HK-2 (cell line): Measurements from ENCODE around the gene RNH1.
"Not testable (repeated sequence)": the region's sequence is repeated elsewhere in the genome, so short reads cannot be mapped to it uniquely, and the experiment has no call there.

Experiments
- DNase-seq: peaks from one replicate; pipeline ENCODE4 v3.0.0-alpha.2; 2018; ENCODE audit not compliant: unreplicated experiment

RNH1 gene

DNA sequence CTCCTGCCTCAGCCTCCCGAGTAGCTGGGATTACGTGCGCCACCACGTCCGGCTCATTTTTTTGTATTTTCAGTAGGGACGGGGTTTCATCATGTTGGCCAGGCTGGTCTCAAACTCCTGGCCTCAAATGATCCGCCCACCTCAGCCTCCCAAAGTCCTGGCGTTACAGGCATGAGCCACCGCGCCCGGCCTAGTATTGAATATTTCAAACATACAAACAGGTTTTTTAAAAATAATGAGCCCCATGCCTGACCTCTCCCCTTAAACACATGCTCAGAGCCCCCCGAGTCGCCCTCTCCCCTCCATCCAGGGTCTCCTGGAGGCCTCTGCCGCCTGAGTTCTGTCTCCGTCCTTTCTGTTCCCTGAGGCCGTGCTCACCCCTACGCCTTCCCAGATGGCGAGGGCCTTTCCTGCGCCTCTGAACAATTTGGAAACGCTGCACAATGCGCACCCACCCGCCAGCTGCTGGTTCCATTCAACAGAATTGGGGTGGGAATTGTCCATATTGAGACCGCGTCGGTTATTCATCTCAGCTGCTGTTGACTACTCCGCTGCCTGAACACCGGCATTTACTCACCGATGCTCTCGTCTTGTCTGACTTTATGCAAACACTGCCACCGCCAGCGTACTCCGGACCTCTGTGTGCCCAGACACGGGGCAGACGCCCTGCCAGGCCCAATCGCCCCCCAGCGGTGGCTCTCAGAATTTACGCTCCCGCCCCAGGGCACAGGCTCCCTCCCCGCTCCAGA is 13.6 kb upstream of the RNH1 start:
- DNase-seq = no peak

DNA sequence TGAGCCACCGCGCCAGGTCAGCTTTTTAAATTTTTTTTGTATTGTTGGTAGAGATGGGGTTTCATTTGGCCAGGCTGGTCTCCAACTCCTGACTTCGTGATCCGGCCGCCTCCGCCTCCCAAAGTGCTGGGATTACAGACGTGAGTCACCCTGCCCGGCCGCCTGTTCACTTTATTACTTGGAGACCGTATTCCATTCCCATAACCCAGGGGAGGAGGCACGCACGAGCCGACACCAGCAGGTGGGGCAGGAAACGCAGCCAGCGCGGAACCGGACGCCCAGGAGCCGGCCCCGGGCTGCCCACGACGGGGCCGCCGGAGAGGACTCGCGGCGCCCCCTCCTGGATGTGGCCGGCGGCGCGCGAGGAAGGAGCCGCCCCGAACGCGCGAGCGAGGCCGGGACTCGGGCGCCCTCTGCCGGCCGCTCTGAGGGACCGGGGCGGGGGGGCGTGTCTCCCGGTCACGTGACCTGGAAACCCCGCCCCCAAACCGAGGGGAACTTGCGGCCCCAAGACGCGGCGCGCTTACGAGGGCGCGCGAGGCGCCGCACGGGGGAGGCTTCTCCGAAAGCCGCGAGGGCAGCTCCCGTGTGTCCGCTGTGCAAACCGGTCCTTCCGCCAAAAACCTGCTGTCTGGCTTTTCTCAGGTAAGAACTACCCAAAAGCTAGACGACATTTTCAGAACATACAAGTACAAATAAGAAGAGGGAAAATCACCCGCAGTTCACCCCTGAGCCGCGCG is 11.6 kb upstream of the RNH1 start:
- no peak for DNase-seq

DNA sequence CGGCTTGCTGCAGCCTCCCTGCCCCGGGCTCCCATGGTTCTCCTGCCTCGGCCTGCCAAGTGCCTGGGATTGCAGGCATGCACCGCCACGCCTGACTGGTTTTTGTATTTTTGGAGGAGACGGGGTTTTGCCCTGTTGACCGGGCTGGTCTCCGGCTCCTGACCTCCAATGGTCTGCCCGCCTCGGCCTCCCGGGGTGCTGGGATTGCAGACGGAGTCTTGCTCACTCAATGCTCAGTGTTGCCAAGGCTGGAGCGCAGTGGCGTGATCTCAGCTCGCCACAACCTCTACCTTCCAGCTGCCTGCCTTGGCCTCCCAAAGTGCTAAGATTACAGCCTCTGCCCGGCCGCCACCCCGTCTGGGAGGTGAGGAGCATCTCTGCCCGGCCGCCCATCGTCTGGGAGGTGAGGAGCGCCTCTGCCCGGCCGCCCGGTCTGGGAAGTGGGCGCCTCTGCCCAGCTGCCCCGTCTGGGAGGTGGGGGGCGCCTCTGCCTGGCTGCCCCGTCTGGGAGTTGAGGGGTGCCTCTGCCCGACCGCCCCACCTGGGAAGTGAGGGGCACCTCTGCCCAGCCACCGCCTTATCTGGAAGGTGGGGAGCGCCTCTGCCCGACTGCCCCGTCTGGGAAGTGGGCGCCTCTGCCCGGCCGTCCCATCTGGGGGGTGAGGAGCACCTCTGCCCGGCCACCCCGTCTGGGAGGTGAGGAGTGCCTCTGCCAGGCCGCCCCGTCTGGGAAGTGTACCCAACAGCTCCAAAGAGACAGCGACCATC is 10.1 kb upstream of the RNH1 start:
- DNase-seq = not testable (repeated sequence)

DNA sequence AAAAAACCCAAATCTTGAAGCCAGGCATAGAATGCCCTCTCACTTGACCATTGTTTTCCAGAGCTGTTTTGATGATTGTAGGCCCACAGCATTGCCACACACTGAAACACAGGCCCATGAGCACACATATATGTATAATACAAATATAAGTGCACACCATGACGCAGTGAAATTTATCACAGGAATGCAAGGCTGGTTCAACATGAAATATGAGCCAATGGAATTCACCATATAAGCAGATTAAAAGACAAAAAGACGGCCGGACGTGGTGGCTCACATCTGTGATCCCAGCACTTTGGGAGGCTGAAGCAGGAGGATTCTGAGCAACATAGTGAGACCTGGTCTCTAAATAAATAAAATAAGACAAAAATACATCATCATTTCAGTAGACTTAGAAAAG is 9.4 kb upstream of the RNH1 start:
- no peak for DNase-seq

DNA sequence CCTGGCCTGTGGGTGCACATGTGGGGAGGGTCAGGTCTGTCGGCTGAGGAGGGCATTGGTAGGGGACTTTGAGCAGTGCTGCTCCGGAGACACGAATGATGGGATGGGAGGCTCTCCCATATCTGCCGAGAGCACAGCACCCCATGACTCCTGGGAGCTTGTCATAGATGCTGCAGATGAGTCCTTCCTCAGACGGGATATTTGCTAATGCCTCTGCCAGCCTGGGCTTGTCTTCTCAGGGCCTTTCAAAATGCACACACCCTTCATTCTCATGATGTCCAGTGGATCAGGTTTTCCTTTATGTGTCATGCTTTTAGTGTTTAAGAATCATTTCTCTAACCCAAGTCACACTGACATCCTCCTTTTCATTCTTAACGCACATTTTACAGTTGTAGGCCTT is 8.1 kb upstream of the RNH1 start:
- no peak for DNase-seq

DNA sequence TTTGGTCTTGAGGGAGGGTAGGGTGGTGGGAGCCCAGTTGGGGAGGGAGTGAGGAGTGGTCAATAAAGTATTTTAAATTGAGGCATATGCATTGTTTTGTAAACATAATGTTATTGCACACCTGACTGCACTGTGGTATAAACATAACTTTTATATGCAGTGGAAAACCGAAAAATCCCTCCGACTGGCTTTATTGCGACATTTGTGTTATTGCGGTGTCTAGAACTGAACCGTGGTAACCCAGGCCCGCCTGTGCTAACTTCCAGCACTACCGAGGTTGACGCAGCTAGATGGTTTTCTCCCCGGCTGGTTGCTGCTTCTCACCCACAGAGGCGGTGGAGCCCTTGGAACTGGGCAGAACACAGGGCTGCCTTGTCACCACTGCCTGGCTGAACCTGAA is 7.6 kb upstream of the RNH1 start:
- no peak for DNase-seq

DNA sequence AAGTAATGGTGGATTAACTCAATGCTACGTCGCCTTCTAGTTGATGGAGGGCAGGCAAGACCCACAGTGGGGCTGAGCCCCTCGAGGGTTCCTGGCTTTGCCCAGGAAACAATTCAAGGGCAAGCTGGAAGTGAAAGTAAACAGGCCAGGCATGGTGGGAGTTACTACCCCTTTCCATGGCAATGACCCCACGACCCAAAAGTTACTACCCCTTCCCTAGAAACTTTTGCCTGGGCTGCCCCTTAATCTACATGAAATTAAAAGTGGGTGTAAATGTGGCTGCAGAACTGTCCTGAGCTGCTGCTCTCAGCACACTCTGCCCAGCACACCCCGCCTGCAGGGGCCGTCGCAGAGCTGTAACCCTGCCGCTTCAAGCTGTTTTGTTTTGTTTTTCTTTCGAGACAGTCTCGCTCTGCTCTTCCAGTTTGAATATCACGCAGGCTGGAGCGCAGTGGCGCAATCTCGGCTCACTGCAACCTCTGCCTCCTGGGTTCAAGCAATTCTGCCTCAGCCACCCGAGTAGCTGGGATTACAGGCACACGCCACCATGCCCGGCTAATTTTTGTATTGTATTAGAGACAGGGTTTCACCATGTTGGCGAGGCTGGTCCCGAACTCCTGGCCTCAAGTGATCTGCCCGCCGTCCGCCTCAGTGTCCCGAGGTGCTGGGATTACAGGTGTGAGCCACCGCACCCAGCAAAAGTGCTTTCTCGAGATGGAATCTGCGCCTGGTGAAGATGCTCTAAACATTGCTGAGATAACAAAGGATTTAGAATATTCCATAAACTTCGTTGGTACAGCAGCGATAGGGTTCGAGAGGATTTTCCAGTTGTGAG is 5.9 kb upstream of the RNH1 start:
- no peak for DNase-seq

DNA sequence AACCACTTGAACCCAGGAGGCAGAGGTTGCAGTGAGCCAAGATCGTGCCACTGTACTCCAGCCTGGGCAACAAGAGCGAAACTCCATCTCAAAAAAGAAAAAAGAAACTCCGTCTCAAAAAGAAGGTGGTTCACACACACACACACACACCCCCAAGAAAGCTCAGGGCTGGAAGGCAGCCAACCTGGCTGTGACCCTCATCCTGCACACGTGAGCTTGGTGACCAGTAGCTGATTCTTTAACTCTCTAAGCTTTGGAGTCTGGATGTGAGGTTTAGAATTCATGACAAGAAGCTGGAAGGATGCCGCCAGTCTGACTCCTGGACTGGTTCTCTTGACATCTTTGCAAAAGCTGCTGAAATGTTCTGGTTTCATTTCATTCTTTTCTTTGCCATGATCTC is 1.9 kb upstream of the RNH1 start:
- no peak for DNase-seq

DNA sequence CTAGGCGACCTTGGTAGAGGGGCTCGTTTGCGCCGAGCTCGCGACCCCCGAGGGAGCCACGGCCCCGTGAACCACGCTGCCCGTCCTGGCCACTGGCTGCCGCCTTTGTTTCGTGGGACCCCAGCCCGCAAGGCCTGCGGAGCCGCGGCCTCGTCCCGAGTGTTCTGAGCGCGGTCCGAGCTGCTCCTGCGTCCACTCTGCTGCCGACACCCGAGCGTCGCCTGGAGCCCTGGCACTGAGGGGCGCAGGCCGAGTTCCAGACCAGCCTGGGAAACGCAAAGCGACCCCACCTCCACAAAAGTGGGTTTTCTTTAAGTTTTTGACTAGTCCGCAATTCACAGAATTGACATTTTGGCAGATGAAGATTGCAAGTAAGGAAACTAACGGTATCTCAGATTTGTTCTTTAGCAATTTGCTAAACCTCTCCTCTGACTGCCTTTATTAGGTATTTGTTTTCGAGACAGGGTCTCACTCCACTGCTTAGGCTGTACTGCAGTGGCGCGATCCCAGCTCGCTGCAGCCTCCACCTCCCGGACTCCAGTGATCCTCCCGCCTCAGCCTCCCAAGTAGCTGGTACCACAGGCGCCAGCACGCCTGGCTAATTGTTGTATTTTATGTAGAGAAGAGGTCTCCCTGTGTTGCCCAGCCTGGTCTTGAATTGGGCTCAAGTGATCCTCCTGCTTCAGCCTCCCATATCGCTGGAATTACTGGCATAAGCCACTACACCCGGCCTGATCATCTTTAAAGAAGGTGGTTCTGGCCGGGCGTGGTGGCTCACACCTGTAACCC is 879 bp upstream of the RNH1 start:
- DNase-seq = no peak

DNA sequence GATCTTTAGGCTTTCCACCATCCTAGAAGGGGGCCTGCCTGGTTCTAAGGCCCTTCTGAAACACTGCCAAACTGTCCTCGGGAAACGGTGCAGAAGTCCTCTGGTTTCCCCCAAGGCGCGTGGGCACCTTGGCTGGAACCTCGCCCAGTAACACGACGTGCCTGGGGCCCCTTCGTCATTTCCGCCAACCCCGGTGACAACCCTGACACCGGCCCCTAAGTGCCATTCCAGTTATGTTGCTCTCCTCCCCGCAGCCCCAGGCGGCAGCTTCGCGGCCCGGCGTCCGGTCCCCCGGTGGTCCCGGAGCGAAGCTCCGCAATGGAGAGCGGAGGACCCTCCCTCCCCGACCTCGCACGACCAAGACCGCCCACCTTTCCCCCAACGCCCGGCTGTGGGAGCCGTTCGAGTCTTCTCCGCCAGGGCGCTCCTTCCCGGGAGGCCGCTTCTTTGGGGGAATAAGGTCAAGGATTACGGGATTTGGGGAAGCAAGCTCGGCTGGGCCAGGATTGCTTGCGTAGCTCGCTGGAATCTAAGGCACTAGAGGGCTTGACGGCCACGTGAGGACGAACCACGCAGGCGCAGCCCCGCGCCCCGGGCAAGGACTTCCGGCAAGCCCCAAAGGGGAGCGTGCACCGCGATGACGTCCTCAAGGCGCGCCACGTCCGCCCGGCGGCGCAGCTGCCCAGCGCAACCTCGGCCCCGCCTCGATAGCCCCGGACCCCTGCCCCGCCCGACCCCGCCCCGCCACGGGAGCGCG is 626 bp downstream of the RNH1 start:
- peak; percentile 90 for DNase-seq

DNA sequence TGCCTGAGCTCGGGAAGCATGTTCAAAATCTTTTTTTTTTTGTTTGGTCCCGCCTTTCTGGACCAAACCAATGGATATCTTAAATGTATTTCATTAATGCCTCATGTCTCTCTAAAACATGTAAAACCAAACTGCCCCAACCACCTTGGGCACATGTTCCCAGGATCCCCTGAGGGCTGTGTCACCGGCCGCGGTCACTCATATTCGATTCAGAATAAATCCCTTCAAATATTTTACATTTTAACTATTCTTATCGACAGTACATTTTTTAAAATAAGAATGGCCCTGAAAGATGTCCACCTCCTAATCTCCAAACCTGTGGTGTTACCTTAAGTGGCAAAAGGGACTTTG is 2.1 kb downstream of the RNH1 start:
- no peak for DNase-seq

DNA sequence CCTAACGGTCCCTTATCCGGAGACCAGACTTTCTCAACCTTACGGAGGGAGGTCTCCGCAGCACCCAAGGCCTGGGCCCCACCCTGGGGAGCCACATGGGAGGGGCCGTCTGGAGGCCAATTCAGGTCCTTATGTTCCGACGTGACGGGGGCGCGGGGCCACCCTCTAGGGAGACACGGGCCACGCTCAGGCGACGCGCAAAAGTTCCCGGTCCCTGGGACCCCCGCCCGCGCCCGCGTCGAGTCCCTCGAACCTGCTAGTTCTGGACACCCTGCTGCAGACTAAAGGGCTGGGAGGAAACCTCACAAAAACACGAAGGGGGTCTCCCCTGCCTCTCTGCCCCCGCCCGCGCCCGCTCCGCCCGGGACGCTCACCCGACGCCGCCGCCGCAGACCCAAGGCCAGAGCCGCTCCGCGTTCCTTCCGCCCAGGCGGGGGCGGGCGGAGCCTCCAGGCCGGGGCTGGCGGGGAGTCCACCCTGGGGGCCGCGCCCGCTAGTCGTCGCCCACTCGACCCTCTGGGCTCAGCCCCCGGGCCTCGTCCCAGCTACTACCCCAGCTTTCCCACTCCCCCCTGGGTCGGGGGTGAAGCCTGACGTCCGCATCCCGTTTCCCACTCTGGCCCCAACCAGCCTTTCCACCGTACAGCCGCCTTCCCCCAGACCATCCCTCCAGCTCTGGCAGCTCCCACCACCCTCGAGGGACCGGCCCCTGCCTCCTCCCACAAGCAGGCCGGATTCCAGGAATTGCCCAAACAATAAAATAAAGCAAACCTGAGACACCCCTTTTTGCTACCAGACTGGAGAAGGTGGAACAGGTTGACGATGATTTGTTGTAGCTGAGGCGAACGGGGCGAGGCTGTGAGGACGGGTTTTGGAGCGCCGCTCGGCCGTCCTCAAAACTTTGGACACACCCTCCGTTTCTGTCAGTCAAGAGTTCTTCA is 2.7 kb downstream of the RNH1 start:
- no peak for DNase-seq

DNA sequence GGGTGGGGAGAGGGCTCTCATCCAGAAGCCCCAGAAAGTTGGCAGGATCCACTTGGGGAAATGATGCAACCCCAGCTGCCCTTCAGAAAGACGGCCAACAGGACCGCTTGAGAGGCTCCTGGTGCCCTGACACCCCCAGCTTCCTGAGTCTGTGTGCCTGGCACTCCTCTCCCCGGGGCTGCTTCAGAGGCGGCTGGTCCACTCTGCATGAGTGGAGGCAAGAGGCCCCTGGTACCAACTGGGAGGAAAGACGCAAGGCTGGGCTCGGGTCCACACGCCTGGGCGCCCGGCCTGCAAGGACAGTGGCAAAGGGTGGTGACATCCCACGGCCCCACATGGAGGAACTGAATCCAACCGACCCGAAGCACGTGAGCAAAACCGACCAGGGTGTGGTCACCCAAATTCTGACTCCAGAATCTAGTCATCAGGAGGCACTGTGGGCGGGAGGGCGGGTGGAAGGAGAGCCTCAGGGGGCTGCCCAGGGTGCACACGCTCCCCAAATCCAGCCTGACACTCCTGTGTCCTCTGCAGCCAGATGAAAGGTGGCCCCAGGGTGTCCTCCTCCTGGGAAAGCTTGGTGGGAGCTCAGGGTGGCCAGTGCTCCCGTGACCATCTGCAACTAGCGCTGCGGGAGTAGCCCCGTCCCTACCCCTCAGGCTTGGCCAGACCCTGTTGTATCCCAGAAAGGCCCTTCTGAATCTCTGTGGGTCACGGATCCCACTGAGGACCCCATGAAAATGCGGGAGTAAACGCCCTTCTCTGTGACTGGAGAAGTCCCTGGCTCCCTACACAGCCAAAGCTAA is 3.7 kb downstream of the RNH1 start:
- DNase-seq = no peak

DNA sequence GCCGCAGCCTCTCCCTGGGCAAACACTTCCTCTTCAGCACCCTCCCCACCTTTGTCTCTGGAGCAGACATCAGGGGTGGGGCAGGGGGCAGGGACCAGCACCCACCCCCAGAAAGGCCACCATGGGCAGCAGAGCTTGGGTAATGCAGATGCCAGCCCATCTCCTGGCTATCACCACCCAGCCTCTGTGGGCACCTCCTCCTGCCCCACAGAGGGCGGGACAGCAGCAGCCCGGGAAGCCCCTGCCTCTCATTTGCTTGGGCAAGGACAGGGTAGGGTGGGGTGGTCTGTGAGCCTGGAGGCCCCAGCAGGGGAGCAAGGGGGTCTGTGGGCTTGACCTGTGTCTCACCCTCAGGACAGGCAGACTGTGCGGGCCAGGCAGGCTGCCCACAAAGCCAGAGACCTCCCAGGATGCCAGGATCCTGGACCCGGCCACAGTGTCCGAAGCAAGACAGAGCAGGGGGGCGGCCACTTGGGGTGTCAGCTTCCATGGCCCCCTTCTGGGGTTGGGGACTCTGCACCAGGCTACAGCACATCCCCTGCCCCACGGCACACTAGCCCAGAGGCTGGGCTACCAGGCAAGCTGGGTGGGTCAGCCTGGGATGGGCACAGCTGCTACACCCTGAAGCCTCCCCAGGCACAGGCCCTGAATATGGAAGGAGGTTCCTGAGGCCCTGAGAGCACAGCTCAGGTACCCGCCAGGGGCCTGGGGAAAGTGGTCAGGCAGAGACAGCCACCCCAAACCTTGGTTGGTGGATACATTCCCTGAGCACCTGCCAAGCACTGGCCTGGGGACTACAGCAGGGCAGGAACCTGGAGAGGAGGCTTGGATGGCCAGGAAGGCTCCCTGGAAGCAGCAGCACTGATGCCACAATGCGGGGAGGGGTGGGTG is 4.5 kb downstream of the RNH1 start:
- DNase-seq = no peak

DNA sequence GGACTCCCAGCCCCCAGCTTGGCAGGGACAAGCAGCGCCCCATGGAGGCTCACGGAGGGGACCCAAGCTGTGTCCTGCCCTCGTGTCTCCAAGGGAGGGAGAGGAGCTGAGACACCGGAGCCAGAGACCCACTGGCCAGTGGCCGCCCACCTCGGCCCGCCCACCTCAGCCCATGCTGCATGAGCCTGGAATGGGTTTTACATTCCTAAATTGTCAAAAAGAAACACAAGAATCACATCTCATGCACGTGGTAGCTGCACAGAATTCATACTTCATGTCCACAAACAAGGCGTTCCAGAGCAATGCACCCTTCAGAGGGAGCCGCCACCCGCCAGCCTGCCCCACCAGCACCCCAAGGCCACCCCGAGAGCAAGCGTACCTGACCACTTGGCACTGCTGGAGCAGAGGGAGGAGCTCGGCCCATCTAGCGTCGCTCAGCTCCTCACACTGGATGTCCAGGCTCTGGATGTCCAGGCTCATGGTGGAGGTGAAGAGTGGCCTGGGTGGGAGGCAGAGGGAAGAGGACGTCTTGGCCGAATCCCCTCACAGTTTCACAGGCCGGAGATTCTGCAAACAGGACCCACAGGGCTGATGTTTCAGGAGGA is 5.3 kb downstream of the RNH1 start:
- DNase-seq = no peak

DNA sequence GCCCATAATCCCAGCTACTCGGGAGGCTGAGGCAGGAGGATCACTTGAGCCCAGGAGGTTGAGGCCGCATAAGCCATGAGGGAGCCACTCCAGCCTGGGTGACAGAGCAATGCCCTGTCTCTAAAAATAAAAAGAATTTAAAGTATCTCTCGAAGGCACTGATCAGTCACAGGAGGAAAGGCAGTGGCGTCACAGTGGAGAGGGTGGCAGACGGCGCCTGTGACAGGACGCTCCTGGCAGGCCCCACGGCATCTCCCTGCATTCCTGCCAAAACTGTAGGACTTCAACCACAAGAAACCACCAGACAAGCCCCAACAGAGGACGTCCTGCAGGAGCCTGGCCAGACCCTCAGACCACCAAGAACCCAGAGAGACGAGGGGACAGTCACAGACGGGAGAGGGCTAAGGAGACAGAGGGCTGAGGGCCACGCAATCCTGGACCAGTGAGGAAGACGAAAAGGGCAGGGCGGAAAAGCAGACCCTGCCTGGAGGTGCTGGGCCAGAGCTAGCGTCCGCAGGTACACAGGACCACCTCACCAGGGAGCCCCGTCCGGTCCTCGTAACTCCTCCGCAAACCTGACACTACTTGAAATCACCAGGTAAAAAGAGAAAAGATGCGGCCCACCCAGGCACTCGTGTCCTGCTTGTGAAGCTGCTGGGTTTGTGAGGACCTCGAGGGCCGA is 5.9 kb downstream of the RNH1 start:
- no peak for DNase-seq
